ENCODE data around the gene BCAS1.

The BCAS1 gene

DNA sequence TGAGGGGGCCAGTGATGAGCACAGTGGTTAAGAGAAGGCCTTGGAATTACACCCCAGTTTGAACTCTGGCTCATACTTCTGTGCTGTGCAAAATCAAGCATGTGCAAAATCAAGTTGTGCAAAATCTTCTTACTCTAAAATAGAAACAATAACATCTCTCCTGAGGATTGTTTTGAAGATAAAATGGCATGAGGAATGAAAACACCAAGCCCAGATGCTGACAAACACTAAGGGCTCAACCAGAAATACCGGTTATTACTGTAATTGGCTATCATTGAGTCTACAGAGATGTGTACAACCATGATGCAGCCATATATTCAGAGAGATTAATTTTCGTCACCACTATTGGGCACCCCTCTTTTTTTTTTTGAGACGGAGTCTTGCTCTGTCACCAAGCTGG, 5.9 kb upstream of the BCAS1 start:
- DNase-seq (ENCODE audit: low read depth), result no peak

- no peak for DNase-seq (ENCODE audit: low read depth)
These were observed 4.9 kb upstream of the BCAS1 start for GRCh38 chr20:54075322-54075721.

DNA sequence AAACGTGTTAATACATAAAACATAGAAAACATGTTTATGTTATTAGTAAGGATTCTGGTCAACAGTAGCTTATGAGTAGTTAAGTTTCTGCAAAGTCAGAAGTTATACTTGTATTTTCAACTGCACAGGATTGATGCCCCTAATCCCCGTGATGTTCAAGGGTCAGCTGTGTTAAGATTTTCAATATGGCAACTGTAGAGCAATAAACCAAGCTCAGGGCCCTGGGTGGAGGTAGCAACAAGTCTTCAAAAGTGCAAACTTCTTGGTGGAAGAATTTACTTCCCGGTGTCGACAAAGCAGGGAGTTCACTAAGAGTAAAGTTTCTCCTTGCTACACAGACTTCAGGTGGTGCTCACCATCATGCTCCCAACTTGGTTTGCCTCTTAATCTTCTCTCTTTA, 4.1 kb upstream of the BCAS1 start:
- DNase-seq (ENCODE audit: low read depth), result no peak

DNA sequence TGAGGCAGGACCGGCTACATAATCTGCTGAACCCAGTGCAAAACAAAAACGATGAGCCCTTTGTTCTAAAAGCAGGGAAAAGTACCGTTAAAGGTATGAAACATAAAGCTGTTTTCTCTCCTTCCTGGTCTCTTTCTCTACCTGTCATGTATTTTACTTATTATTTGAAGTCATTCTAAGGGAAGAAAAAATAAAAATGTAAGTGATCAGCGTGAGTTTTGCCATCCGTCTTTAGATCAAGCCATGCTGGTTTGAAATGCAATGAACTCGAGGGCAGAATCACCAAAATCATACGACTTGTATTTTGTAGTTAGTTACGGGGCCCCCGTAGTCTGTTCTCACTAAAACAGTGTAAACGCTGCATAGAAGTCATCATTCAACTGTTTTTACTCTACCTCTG, 2.9 kb upstream of the BCAS1 start:
- DNase-seq (ENCODE audit: low read depth), result no peak

DNA sequence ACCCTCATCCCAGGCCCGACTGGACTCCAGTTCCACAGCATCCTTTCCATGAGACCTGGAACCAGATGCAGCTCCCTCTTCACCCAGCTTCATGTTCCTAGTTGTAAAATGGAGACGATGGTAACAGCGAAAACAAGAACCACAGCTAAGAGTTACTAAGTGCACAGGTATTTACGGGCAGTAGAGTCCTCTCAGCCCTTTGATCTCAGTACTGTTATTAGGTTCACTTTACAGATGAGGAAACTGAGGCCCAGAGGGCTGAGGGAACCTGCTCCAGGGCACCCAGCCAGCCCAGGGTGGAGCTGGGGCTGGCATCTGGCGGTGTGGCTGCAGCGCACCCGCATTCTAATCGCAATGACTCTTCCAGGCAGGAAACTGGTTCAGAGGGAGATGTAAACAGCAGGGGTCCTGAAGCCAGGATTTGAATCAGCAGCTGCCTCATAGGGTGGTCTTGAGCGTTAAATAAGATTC, 858 bp downstream of the BCAS1 start:
- DNase-seq (ENCODE audit: low read depth), result no peak

DNA sequence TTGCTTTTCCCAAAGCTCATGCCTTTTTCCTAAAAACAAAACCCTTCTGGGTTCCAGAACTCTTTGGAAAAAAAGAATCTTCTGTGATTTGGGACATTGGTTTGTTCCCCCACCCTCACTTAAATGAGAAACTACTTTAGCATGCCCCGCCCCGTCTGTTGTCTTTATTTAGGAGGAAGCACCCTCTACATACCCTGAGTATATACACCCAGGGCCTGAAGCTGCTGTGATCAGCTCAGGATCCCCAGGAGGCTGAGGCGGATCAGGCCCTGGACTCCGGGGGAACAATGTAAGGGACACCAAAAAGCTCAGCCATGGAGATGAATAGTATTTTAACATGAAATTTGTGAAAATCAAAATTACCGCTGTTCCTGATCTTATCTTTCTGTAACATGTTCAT, 1.4 kb downstream of the BCAS1 start:
- DNase-seq (ENCODE audit: low read depth), result no peak

GRCh38 chr20:54068495-54068894, 1.9 kb downstream of the BCAS1 start:
- no peak for DNase-seq (ENCODE audit: low read depth)

GRCh38 chr20:54067606-54068174, 2.7 kb downstream of the BCAS1 start:
- no peak for DNase-seq (ENCODE audit: low read depth)

DNA sequence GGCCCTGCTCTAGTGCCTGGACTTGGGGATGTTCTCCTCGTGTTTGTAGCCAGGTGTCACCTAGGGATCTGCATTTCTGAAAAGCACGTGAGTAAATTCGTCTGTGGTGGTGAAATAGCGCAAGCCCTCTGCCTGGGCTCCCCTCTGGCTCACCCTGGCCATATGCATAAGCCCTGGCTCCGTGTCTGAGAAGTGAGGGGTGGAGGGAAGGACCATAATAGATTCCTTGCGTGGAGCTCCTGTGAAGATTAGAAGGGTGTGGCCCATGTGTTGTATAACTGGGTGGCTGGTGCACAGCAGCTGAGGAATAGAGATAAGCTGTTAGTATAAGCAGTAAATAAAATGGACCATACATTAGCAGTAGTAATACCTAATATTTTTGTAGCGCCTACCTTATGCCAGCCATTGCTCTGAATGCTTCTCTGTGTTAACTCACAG, 4.8 kb downstream of the BCAS1 start:
- DNase-seq (ENCODE audit: low read depth), result no peak

DNA sequence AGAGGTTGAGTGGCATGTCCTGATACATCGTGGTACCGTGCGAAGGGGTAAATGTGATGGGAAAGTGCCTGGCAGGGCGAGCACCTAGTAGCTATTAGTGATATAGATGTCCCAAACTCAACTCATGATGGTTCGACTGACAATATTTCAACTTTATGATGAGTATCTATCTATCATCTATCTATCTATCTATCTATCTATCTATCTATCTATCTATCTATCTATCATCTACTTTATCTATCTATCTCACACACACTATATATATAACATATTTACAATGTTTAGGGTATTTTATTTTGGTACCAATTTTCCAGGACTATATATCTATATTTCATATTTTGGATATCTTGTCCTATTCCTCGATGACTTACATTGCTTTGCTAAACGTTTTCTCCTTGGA, 5.5 kb downstream of the BCAS1 start:
- DNase-seq (ENCODE audit: low read depth), result no peak

- no peak for DNase-seq (ENCODE audit: low read depth)
These were observed 6.3 kb downstream of the BCAS1 start for GRCh38 chr20:54063992-54064676.

GRCh38 chr20:54063580-54063979, 6.8 kb downstream of the BCAS1 start:
- DNase-seq (ENCODE audit: low read depth), result no peak

- DNase-seq (ENCODE audit: low read depth), result no peak
These were observed 7.5 kb downstream of the BCAS1 start for GRCh38 chr20:54062812-54063280.

- DNase-seq (ENCODE audit: low read depth), result no peak
These were observed 9.1 kb downstream of the BCAS1 start for GRCh38 chr20:54061101-54061881.

- no peak for DNase-seq (ENCODE audit: low read depth)
These were observed 10.6 kb downstream of the BCAS1 start for GRCh38 chr20:54059691-54060364.

- DNase-seq (ENCODE audit: low read depth), result no peak
These were observed 11.8 kb downstream of the BCAS1 start for GRCh38 chr20:54058420-54059139.

GRCh38 chr20:54056762-54057639, 13.4 kb downstream of the BCAS1 start:
- no peak for DNase-seq (ENCODE audit: low read depth)

GRCh38 chr20:54054516-54054915, 15.9 kb downstream of the BCAS1 start:
- DNase-seq (ENCODE audit: low read depth), result no peak

- no peak for DNase-seq (ENCODE audit: low read depth)
These were observed 19.3 kb downstream of the BCAS1 start for GRCh38 chr20:54051068-54051467.

DNA sequence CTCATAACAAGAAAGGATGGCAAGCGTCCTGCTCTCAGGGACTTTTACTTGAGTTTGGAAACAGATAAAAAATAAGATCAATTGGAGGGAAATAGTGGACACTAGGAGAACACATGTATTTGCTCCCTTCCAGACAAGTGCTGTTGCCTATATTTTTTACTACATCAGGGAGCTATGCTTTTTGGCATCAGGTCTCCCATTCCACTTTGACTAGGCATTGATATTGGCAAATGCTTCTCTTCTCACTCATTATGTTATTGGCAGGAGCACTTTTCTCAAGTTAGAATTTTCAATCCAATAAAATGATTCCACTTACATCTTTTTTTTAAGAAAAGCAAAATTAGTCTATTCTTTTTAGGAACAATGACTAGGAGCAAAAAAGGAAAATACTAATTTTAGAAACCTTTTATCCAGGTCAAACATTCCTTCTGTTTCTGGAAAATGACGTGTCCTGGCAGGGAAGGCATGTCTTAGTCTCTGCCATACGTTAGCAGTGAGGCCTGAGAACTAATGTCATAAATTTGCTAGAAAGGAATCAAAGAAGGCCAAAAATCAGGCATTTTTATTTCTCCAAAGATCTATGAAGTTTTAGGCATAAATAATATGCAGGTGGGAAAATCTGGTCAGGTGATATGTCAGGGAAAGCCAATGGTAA, 21.4 kb downstream of the BCAS1 start:
- no peak for DNase-seq (ENCODE audit: low read depth)
